HCT116 (cell line): ENCODE results near the gene ARHGEF17. TPM values are rescaled to one million over a fixed set of nuclear protein-coding genes. Genes with fewer than 3 reads are reported as not detected.

Source experiments
- ATAC-seq: fragments of 200-7000 bp; cut with Tn5 transposase; 2 replicates; pipeline ENCODE4 v1.9.1; 2020; ENCODE audit warnings: mild to moderate bottlenecking, moderate library complexity
- BruUV-seq: library from RNA; stranded (reverse); fragments of 400-500 nt; replicated peaks from 2 replicates; lab custom pipeline; 2021; lab: Mats Ljungman, UMichigan
- CTCF ChIA-PET: fragments of 300-600 bp; sonication (Branson Sonifier 250); formaldehyde crosslinking; loops from one replicate; lab custom pipeline; 2021; ENCODE audit warnings: antibody characterized with exemption; lab: Charles Lee
- POLR2A ChIA-PET: fragments of 300-600, 350-600 bp; sonication (Branson Sonifier 250); formaldehyde crosslinking; loops from one replicate; lab custom pipeline; 2021; ENCODE audit warnings: antibody characterized with exemption; lab: Charles Lee
- RAD21 ChIA-PET, 2 experiments: fragments of 300-600 bp; sonication (Branson Sonifier 250); formaldehyde crosslinking; loops; one replicate each; lab custom pipeline; 2023; ENCODE audit warnings: low total read pairs in 2 of 2; ENCODE audit not compliant: uncharacterized antibody in 2 of 2, unreplicated experiment in 2 of 2, low non-redundant PET in 1 of 2; lab: Charles Lee
- DNase-seq: peaks from one replicate; pipeline ENCODE4 v3.0.0-alpha.2; 2010; ENCODE audit warnings: low read depth, low spot score
- H2AFZ ChIP-seq: fragments of 200-600 bp; shearing (Covaris generic), sonication (generic); 2 replicates; pipeline ENCODE4 v1.6.1; 2017; ENCODE audit warnings: low read depth, mixed run types, mixed read lengths, antibody characterized with exemption, low read length; ENCODE audit not compliant: poor library complexity, severe bottlenecking
- H3K27ac ChIP-seq: 2 replicates; pipeline ENCODE4 v1.5.1; 2012; ENCODE audit warnings: low read depth, low read length
- H3K27me3 ChIP-seq: fragments of 200-600 bp; sonication (generic); 2 replicates; pipeline ENCODE4 v1.6.1; 2016; ENCODE audit warnings: mixed run types, low read length, mixed read lengths; ENCODE audit not compliant: insufficient read depth
- H3K36me3 ChIP-seq, 2 experiments: fragments of 200-500 bp in 1 of 2; fragments of 200-600 bp in 1 of 2; sonication (Bioruptor generic) in 1 of 2; sonication (generic) in 1 of 2; 2 replicates each; pipeline versions ENCODE4 v1.5.1 to v1.6.1; 2014 to 2016; ENCODE audit warnings: low read length in 2 of 2, inconsistent platforms in 1 of 2, mixed read lengths in 1 of 2, mixed run types in 1 of 2; ENCODE audit not compliant: insufficient read depth in 2 of 2, control insufficient read depth in 1 of 2
- H3K4me1 ChIP-seq, 2 experiments: fragments of 200-600 bp in 1 of 2; sonication (generic) in 1 of 2; 2 replicates each; pipeline versions ENCODE4 v1.5.1 to v1.6.1; 2012 to 2017; ENCODE audit warnings: low read length in 2 of 2, inconsistent platforms in 1 of 2, mild to moderate bottlenecking in 1 of 2, mixed read lengths in 1 of 2, mixed run types in 1 of 2, moderate library complexity in 1 of 2; ENCODE audit not compliant: insufficient read depth in 2 of 2, control insufficient read depth in 1 of 2
- H3K4me2 ChIP-seq: fragments of 200-600 bp; sonication (generic); 2 replicates; pipeline ENCODE4 v1.6.1; 2017; ENCODE audit warnings: mixed run types, low read length, mixed read lengths
- H3K4me3 ChIP-seq, 2 experiments: fragments of 200-600 bp in 1 of 2; sonication (generic) in 1 of 2; replicated peaks in 1 of 2; 2 replicates each; pipeline ENCODE4 v1.5.1; 2011 to 2016; ENCODE audit warnings: low read length in 2 of 2, control low read depth in 1 of 2, low read depth in 1 of 2, mild to moderate bottlenecking in 1 of 2, mixed read lengths in 1 of 2, mixed run types in 1 of 2
- H3K79me2 ChIP-seq: fragments of 200-600 bp; sonication (generic); 2 replicates; pipeline ENCODE4 v1.6.1; 2017; ENCODE audit warnings: mild to moderate bottlenecking, mixed run types, low read length, moderate library complexity, mixed read lengths; ENCODE audit not compliant: insufficient read depth
- H3K9ac ChIP-seq: fragments of 200-600 bp; sonication (generic); 2 replicates; pipeline ENCODE4 v1.6.1; 2016; ENCODE audit warnings: low read length, mixed read lengths
- H3K9me2 ChIP-seq: fragments of 200-600 bp; sonication (generic), shearing (Covaris generic); 2 replicates; pipeline ENCODE4 v1.6.1; 2017; ENCODE audit warnings: mixed run types, mild to moderate bottlenecking, moderate library complexity; ENCODE audit not compliant: insufficient read depth
- H3K9me3 ChIP-seq, 2 experiments: fragments of 200-500 bp in 1 of 2; fragments of 200-600 bp in 1 of 2; sonication (Bioruptor generic) in 1 of 2; sonication (generic) in 1 of 2; 2 replicates each; pipeline ENCODE4 v1.6.1; 2014 to 2017; ENCODE audit warnings: low read length in 2 of 2, mixed read lengths in 2 of 2, inconsistent platforms in 1 of 2, low read depth in 1 of 2, mild to moderate bottlenecking in 1 of 2, mixed run types in 1 of 2, moderate library complexity in 1 of 2; ENCODE audit not compliant: control insufficient read depth in 1 of 2, insufficient read depth in 1 of 2
- H4K20me1 ChIP-seq: fragments of 200-600 bp; sonication (generic), shearing (Covaris generic); 2 replicates; pipeline ENCODE4 v1.6.1; 2017; ENCODE audit warnings: mixed run types, mild to moderate bottlenecking, moderate library complexity; ENCODE audit not compliant: insufficient read depth
- ATF3 ChIP-seq: IDR thresholded peaks from 2 replicates; pipeline ENCODE4 v1.6.1; 2012
- CBX3 ChIP-seq: IDR thresholded peaks from 2 replicates; pipeline ENCODE4 v1.6.1; 2012; ENCODE audit warnings: low read depth
- CEBPB ChIP-seq: IDR thresholded peaks from 2 replicates; pipeline ENCODE4 v1.6.1; 2012; ENCODE audit warnings: low read depth
- EGR1 ChIP-seq: IDR thresholded peaks from 2 replicates; pipeline ENCODE4 v1.6.1; 2012; ENCODE audit warnings: low read depth
- ELF1 ChIP-seq: IDR thresholded peaks from 2 replicates; pipeline ENCODE4 v1.6.1; 2012; ENCODE audit warnings: low read depth, borderline replicate concordance
- EZH2 ChIP-seq: fragments of 200-600 bp; sonication (generic); IDR thresholded peaks from 2 replicates; pipeline ENCODE4 v1.6.1; 2017; ENCODE audit warnings: antibody characterized with exemption, mixed run types
- JUND ChIP-seq: IDR thresholded peaks from 2 replicates; pipeline ENCODE4 v1.6.1; 2012
- MAX ChIP-seq: IDR thresholded peaks from 2 replicates; pipeline ENCODE4 v1.6.1; 2012
- POLR2A ChIP-seq: IDR thresholded peaks from 2 replicates; pipeline ENCODE4 v1.7.0; 2011; ENCODE audit warnings: borderline replicate concordance; ENCODE audit not compliant: insufficient read depth, insufficient read length; ENCODE audit errors: extremely low read depth
- POLR2AphosphoS5 ChIP-seq: IDR thresholded peaks from 2 replicates; pipeline ENCODE4 v1.6.1; 2011; ENCODE audit warnings: mild to moderate bottlenecking, low read depth, low read length, moderate library complexity
- SIN3A ChIP-seq: IDR thresholded peaks from 2 replicates; pipeline ENCODE4 v1.6.1; 2012; ENCODE audit warnings: low read depth
- SP1 ChIP-seq: IDR thresholded peaks from 2 replicates; pipeline ENCODE4 v1.6.1; 2012; ENCODE audit warnings: low read depth
- TCF7L2 ChIP-seq: IDR thresholded peaks from 2 replicates; pipeline ENCODE4 v1.7.0; 2011; ENCODE audit warnings: borderline replicate concordance, inconsistent platforms; ENCODE audit not compliant: insufficient read depth, insufficient read length; ENCODE audit errors: extremely low read depth
- YY1 ChIP-seq: IDR thresholded peaks from 2 replicates; pipeline ENCODE4 v1.6.1; 2011; ENCODE audit warnings: low read length, low read depth, moderate library complexity, mild to moderate bottlenecking; ENCODE audit not compliant: insufficient replicate concordance; ENCODE audit errors: extremely low read depth
- ZBTB33 ChIP-seq: IDR thresholded peaks from 2 replicates; pipeline ENCODE4 v1.6.1; 2011; ENCODE audit warnings: mild to moderate bottlenecking, low read length, moderate library complexity; ENCODE audit not compliant: insufficient replicate concordance; ENCODE audit errors: extremely low read depth
- ZFX ChIP-seq: fragments of 450-650 bp; IDR thresholded peaks from 2 replicates; pipeline ENCODE4 v1.6.1; 2017
- intact Hi-C: fragments of 100-400 bp; cut with micrococcal nuclease; formaldehyde crosslinking; loops from 2 replicates; pipeline ENCODE4 v1.10.0; 2022
- total RNA-seq: library from RNA; stranded (reverse); gene quantifications from one replicate; pipeline ENCODE4 v1.2.1, GENCODE V29; 2021; ENCODE audit not compliant: unreplicated experiment

Gene ARHGEF17
- total RNA-seq, 1 experiment from 2014 or later, result 18.2 TPM

- TF ChIP-seq ZBTB33 (no peak), CBX3 (no peak)
Measured at GRCh38 chr11:73325036-73325981, 17.2 kb downstream of the ARHGEF17 start (continued).

GRCh38 chr11:73326929-73327811, 19.1 kb downstream of the ARHGEF17 start:
- Histone ChIP-seq H3K4me1 (peaks cover 43 to 61% of the 10 kb centered on the region in 2 experiments), H3K27ac (no peak overlapping the region), H3K9ac (peak overlapping the region; percentile 17), H3K79me2 (0 out of 2 replicates have a peak, but pooled peaks cover 3% of the 10 kb centered on the region), H3K9me3 (no peaks in the 10 kb centered on the region), H3K27me3 (no peaks in the 10 kb centered on the region), H3K4me2 (peak overlapping the region; percentile 53), H3K36me3 (no peaks in the 10 kb centered on the region), H3K9me2 (no peaks in the 10 kb centered on the region), H2AFZ (no peak overlapping the region), H3K4me3 (no peak overlapping the region), H4K20me1 (no peaks in the 10 kb centered on the region)
- intact Hi-C loops, result no loop called here
- no peak for DNase-seq
- BruUV-seq, result no TSS peak
- ATAC-seq, result no peak; the same call in 1 of the 2 replicates
- CTCF ChIA-PET, result interaction anchor here (1.0 to 6.3 kb wide), 4 partner anchors 8 to 66 kb away, joined by 3 to 28 read pairs (median 11); no protein-coding TSS in a partner anchor
- POLR2A ChIA-PET, result interaction anchor here (0.9 to 1.8 kb wide), 2 partner anchors 8 to 18 kb away, joined by 3 to 4 read pairs; no protein-coding TSS in a partner anchor
- RAD21 ChIA-PET, result no interaction called here
- TF ChIP-seq SP1 (no peak), EGR1 (no peak), CEBPB (no peak), CBX3 (no peak), POLR2A (no peak), JUND (no peak), SIN3A (no peak), POLR2AphosphoS5 (no peak), MAX (no peak), ZBTB33 (no peak), YY1 (no peak), ATF3 (no peak), ZFX (no peak), EZH2 (no peak), ELF1 (no peak), TCF7L2 (no peak)
